Duodenal mucosa (tissue), 2 donors: ENCODE results near the gene NBAS.

Experiments
- H3K27ac ChIP-seq: one replicate; pipeline ENCODE4 v1.7.0; 2013; ENCODE audit warnings: low read depth, low read length
- H3K27me3 ChIP-seq, 2 donors: one replicate each; pipeline ENCODE4 v1.7.0; 2013; ENCODE audit warnings: low read length in 2 of 2, control low read depth in 1 of 2; ENCODE audit not compliant: insufficient read depth in 2 of 2, control insufficient read depth in 1 of 2
- H3K36me3 ChIP-seq, 2 donors: one replicate each; pipeline ENCODE4 v1.7.0; 2013; ENCODE audit warnings: low read length in 2 of 2, control low read depth in 1 of 2; ENCODE audit not compliant: insufficient read depth in 2 of 2, control insufficient read depth in 1 of 2
- H3K4me1 ChIP-seq, 2 donors: one replicate each; pipeline ENCODE4 v1.7.0; 2013; ENCODE audit warnings: low read length in 2 of 2, control low read depth in 1 of 2; ENCODE audit not compliant: insufficient read depth in 2 of 2, control insufficient read depth in 1 of 2
- H3K4me3 ChIP-seq, 2 donors: one replicate each; pipeline ENCODE4 v1.7.0; 2013; ENCODE audit warnings: low read length in 2 of 2, low read depth in 1 of 2
- H3K9ac ChIP-seq, 2 donors: one replicate each; pipeline ENCODE4 v1.7.0; 2013; ENCODE audit warnings: low read length in 2 of 2, low read depth in 1 of 2
- H3K9me3 ChIP-seq, 2 donors: one replicate each; pipeline ENCODE4 v1.7.0; 2013; ENCODE audit warnings: low read length in 2 of 2, control low read depth in 1 of 2; ENCODE audit not compliant: control insufficient read depth in 1 of 2

The NBAS gene

GRCh38 chr2:15485949-15486348 is 75.2 kb downstream of the NBAS start:
- Histone ChIP-seq H3K9ac (no peak overlapping the region), H3K4me3 (no peak overlapping the region), H3K4me1 (no peaks in the 10 kb centered on the region), H3K9me3 (no peaks in the 10 kb centered on the region), H3K36me3 (peaks cover 6 to 32% of the 10 kb centered on the region in 2 donors), H3K27me3 (no peaks in the 10 kb centered on the region), H3K27ac (no peak overlapping the region)

GRCh38 chr2:15481000-15481399 is 80.1 kb downstream of the NBAS start:
- Histone ChIP-seq H3K4me1 (no peaks in the 10 kb centered on the region), H3K27me3 (no peaks in the 10 kb centered on the region), H3K36me3 (peaks cover 4 to 30% of the 10 kb centered on the region in 2 donors), H3K9me3 (no peaks in the 10 kb centered on the region), H3K4me3 (no peak overlapping the region), H3K9ac (no peak overlapping the region), H3K27ac (no peak overlapping the region)

- no peaks in the 10 kb centered on the region for H3K9me3 ChIP-seq
- H3K9ac ChIP-seq, result no peak overlapping the region
- H3K4me3 ChIP-seq, result no peak overlapping the region
- H3K36me3 ChIP-seq, result peaks cover 4 to 26% of the 10 kb centered on the region in 2 donors
- H3K4me1 ChIP-seq, result no peaks in the 10 kb centered on the region
- H3K27ac ChIP-seq, result no peak overlapping the region
- H3K27me3 ChIP-seq, result no peaks in the 10 kb centered on the region
Measured at GRCh38 chr2:15480552-15480951, 80.6 kb downstream of the NBAS start.

GRCh38 chr2:15472876-15473275 is 88.3 kb downstream of the NBAS start:
- peaks cover 9 to 29% of the 10 kb centered on the region in 2 donors for H3K36me3 ChIP-seq
- no peaks in the 10 kb centered on the region for H3K9me3 ChIP-seq
- no peaks in the 10 kb centered on the region for H3K4me1 ChIP-seq
- H3K4me3 ChIP-seq, result no peak overlapping the region
- no peaks in the 10 kb centered on the region for H3K27me3 ChIP-seq
- no peak overlapping the region for H3K27ac ChIP-seq
- no peak overlapping the region for H3K9ac ChIP-seq

- Histone ChIP-seq H3K27ac (no peak overlapping the region), H3K9ac (no peak overlapping the region), H3K27me3 (no peaks in the 10 kb centered on the region), H3K36me3 (peaks cover 9 to 35% of the 10 kb centered on the region in 2 donors), H3K4me1 (no peaks in the 10 kb centered on the region), H3K9me3 (no peaks in the 10 kb centered on the region), H3K4me3 (no peak overlapping the region)
Measured at GRCh38 chr2:15472133-15472532, 89.0 kb downstream of the NBAS start.

- Histone ChIP-seq H3K9ac (no peak overlapping the region), H3K4me3 (no peak overlapping the region), H3K36me3 (peaks cover 9 to 39% of the 10 kb centered on the region in 2 donors), H3K9me3 (no peaks in the 10 kb centered on the region), H3K4me1 (no peaks in the 10 kb centered on the region), H3K27ac (no peak overlapping the region), H3K27me3 (no peaks in the 10 kb centered on the region)
Measured at GRCh38 chr2:15471606-15472005, 89.5 kb downstream of the NBAS start.

- no peak overlapping the region for H3K27ac ChIP-seq
- no peak overlapping the region for H3K4me3 ChIP-seq
- H3K27me3 ChIP-seq, result no peaks in the 10 kb centered on the region
- H3K36me3 ChIP-seq, result peaks cover 14 to 27% of the 10 kb centered on the region in 2 donors
- peaks cover 6 to 7% of the 10 kb centered on the region in 2 donors for H3K4me1 ChIP-seq
- H3K9me3 ChIP-seq, result no peaks in the 10 kb centered on the region
- no peak overlapping the region for H3K9ac ChIP-seq
Measured at GRCh38 chr2:15460112-15460620, 101.0 kb downstream of the NBAS start.

GRCh38 chr2:15458277-15458676 is 102.9 kb downstream of the NBAS start:
- H3K36me3 ChIP-seq, result peaks cover 11 to 19% of the 10 kb centered on the region in 2 donors
- peaks cover 7 to 8% of the 10 kb centered on the region in 2 donors for H3K4me1 ChIP-seq
- no peak overlapping the region for H3K27ac ChIP-seq
- H3K9ac ChIP-seq, result no peak overlapping the region
- H3K27me3 ChIP-seq, result no peaks in the 10 kb centered on the region
- H3K4me3 ChIP-seq, result no peak overlapping the region
- H3K9me3 ChIP-seq, result no peaks in the 10 kb centered on the region

- Histone ChIP-seq H3K27ac (no peak overlapping the region), H3K9me3 (no peaks in the 10 kb centered on the region), H3K36me3 (peaks cover 11 to 15% of the 10 kb centered on the region in 2 donors), H3K9ac (no peak overlapping the region), H3K4me1 (peaks cover 7 to 9% of the 10 kb centered on the region in 2 donors), H3K27me3 (no peaks in the 10 kb centered on the region), H3K4me3 (no peak overlapping the region)
Measured at GRCh38 chr2:15457868-15458267, 103.3 kb downstream of the NBAS start.

- H3K36me3 ChIP-seq, result peaks cover 11 to 12% of the 10 kb centered on the region in 2 donors
Measured at GRCh38 chr2:15456352-15456751, 104.8 kb downstream of the NBAS start.

GRCh38 chr2:15450808-15451207 is 110.3 kb downstream of the NBAS start:
- no peak overlapping the region for H3K27ac ChIP-seq
- no peaks in the 10 kb centered on the region for H3K9me3 ChIP-seq
- H3K9ac ChIP-seq, result no peak overlapping the region
- no peak overlapping the region for H3K4me3 ChIP-seq
- H3K4me1 ChIP-seq, result peaks cover 3 to 4% of the 10 kb centered on the region in 2 donors
- H3K36me3 ChIP-seq, result peaks cover 3 to 4% of the 10 kb centered on the region in 2 donors
- no peaks in the 10 kb centered on the region for H3K27me3 ChIP-seq

More at GRCh38 chr2:15456352-15456751, 104.8 kb downstream of the NBAS start:
- Histone ChIP-seq H3K4me1 (peaks cover 7 to 9% of the 10 kb centered on the region in 2 donors), H3K9me3 (no peaks in the 10 kb centered on the region), H3K4me3 (no peak overlapping the region), H3K27ac (no peak overlapping the region), H3K9ac (no peak overlapping the region), H3K27me3 (no peaks in the 10 kb centered on the region)
